Progenitor cell of endocrine pancreas (in vitro differentiated cells): ENCODE data around the gene CD160. TPM values are rescaled to one million over a fixed set of nuclear protein-coding genes. Genes with fewer than 3 reads are reported as not detected.
"Not testable (repeated sequence)": the region's sequence is repeated elsewhere in the genome, so short reads cannot be mapped to it uniquely, and the experiment has no call there.

ENCODE experiments used
- DNase-seq: peaks from one replicate; pipeline ENCODE4 v3.0.0; 2021; ENCODE audit warnings: low spot score; ENCODE audit not compliant: unreplicated experiment
- H3K27ac Mint-ChIP-seq: 2 replicates; pipeline ENCODE4 v1.8.0; 2021; ENCODE audit warnings: mild to moderate bottlenecking, moderate library complexity, mixed read lengths
- H3K27me3 Mint-ChIP-seq: 2 replicates; pipeline ENCODE4 v1.8.0; 2021; ENCODE audit warnings: mixed read lengths
- H3K36me3 Mint-ChIP-seq: 2 replicates; pipeline ENCODE4 v1.8.0; 2022; ENCODE audit warnings: mixed read lengths; ENCODE audit not compliant: insufficient read depth
- H3K4me1 Mint-ChIP-seq: 2 replicates; pipeline ENCODE4 v1.8.0; 2021; ENCODE audit warnings: low read depth, mixed read lengths
- H3K4me3 Mint-ChIP-seq: 2 replicates; pipeline ENCODE4 v1.8.0; 2021; ENCODE audit warnings: low read depth, mild to moderate bottlenecking, moderate library complexity, mixed read lengths
- H3K9me3 Mint-ChIP-seq: 2 replicates; pipeline ENCODE4 v1.8.0; 2021; ENCODE audit warnings: low read depth, mixed read lengths
- CTCF ChIP-seq: fragments of 200-600 bp; sonication (generic); IDR thresholded peaks from one replicate; pipeline ENCODE4 v1.5.0; 2021; ENCODE audit warnings: antibody characterized with exemption, mild to moderate bottlenecking; ENCODE audit not compliant: unreplicated experiment
- total RNA-seq: library from RNA; stranded (reverse); gene quantifications from 2 replicates; pipeline ENCODE4 v1.2.1, GENCODE V29; 2021

The CD160 gene
- total RNA-seq, 1 donor from 2014 or later: not detected

DNA sequence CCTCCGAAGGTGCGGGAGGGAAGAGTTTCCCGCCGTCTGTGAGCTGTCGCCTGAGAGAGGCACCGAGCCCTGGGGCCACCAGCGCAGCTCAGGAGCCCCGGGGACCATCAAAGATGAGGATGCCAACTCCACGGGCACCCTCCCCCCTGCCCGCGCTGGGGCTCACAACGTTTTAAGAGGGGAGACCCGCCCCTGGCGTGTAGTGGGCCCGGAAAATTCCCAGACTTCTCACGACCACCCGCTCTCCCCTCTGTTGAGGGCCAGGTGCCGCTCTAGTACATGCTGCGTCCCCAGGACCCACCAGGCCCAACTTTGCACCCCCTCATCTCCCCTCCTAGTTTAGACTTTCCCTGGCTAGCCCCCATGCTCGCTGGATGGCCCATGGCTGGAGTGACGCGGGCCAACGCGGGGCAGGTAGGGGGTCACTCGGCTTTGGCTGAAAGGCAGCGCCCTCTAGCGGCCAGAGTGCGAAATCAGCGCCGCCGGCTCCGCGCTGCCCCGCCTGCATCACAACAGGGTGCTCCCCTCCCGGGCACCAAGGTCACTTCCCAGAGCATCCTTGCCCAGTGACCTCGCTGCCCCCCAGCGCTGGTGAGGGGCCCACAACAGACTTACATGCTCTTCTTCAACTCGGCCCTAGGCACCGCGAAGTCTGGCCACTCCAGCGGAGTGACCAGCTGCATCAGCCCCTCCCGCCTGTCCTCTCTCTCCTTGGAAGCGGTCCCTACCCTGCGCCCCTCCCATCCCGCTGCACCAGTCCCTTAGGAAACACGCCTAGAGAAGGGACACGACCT is 1.8 kb downstream of the CD160 start:
- TF ChIP-seq CTCF: peak; percentile 98
- Mint-ChIP-seq H3K9me3 (no peaks in the 10 kb centered on the region), H3K36me3 (no peaks in the 10 kb centered on the region), H3K27me3 (peaks cover 28% of the 10 kb centered on the region), H3K4me3 (peak overlapping the region; percentile 55), H3K27ac (peak overlapping the region; percentile 39), H3K4me1 (peaks cover 4% of the 10 kb centered on the region)
- peak; percentile 73 for DNase-seq

GRCh38 chr1:145726193-145726592 is 6.9 kb downstream of the CD160 start:
- H3K4me1 Mint-ChIP-seq, H3K9me3 Mint-ChIP-seq, H3K27me3 Mint-ChIP-seq, H3K4me3 Mint-ChIP-seq, H3K36me3 Mint-ChIP-seq, H3K27ac Mint-ChIP-seq, DNase-seq: not testable (repeated sequence)

DNA sequence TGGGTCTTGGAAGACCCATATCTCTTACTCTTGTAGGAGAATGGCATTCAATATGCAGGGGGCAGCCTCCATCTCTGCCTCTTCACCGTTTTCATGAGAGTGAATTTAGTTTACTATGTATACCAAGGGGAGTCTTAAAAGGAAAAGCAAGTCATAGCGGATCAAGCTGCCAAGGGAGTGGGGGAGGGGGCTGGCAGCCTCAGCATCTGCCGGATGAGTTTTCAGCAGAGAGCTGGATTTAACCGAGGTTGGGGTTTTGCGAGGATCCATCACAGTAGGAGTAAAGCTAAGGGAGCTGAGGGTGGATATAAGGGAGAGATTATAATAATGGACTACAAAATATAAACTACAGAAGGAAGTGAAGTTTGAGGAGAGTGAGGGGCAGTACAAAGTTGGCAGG is 9.9 kb downstream of the CD160 start:
- no peak for TF ChIP-seq CTCF
- no peak overlapping the region for H3K27ac Mint-ChIP-seq
- H3K27me3 Mint-ChIP-seq: no peaks in the 10 kb centered on the region
- H3K4me1 Mint-ChIP-seq: no peaks in the 10 kb centered on the region
- no peaks in the 10 kb centered on the region for H3K36me3 Mint-ChIP-seq
- no peak overlapping the region for H3K4me3 Mint-ChIP-seq
- DNase-seq: no peak
- no peaks in the 10 kb centered on the region for H3K9me3 Mint-ChIP-seq

- TF ChIP-seq CTCF: no peak
- no peaks in the 10 kb centered on the region for H3K4me1 Mint-ChIP-seq
- DNase-seq: no peak
- H3K4me3 Mint-ChIP-seq: no peak overlapping the region
- no peaks in the 10 kb centered on the region for H3K36me3 Mint-ChIP-seq
- H3K9me3 Mint-ChIP-seq: no peaks in the 10 kb centered on the region
- H3K27me3 Mint-ChIP-seq: no peaks in the 10 kb centered on the region
- no peak overlapping the region for H3K27ac Mint-ChIP-seq
Observed at GRCh38 chr1:145729666-145730436, 10.6 kb downstream of the CD160 start.

GRCh38 chr1:145730467-145730866 is 11.2 kb downstream of the CD160 start:
- H3K4me1 Mint-ChIP-seq: no peaks in the 10 kb centered on the region
- H3K27me3 Mint-ChIP-seq: no peaks in the 10 kb centered on the region
- DNase-seq: no peak
- H3K9me3 Mint-ChIP-seq: no peaks in the 10 kb centered on the region
- TF ChIP-seq CTCF: no peak
- H3K4me3 Mint-ChIP-seq: no peak overlapping the region
- H3K36me3 Mint-ChIP-seq: no peaks in the 10 kb centered on the region
- no peak overlapping the region for H3K27ac Mint-ChIP-seq
